Transverse colon (tissue), 4 donors: ENCODE measurements around the gene MASP1.

Source experiments
- CTCF ChIP-seq, 5 experiments: fragments of 200-600 bp in 3 of 5; fragments of 450-650 bp in 2 of 5; sonication (generic) in 3 of 5; IDR thresholded peaks; 1 replicate in 2 of 5; 2 replicates in 3 of 5; pipeline ENCODE4 v1.5.1; 2016 to 2017; ENCODE audit warnings: antibody characterized with exemption in 5 of 5, inconsistent platforms in 3 of 5, mild to moderate bottlenecking in 2 of 5, moderate library complexity in 1 of 5
- EP300 ChIP-seq: sonication (generic); formaldehyde crosslinking; IDR thresholded peaks from one replicate; pipeline ENCODE4 v1.6.1; 2017; ENCODE audit warnings: antibody characterized with exemption, low read depth
- POLR2A ChIP-seq: fragments of 450-650 bp; IDR thresholded peaks from one replicate; pipeline ENCODE4 v1.6.1; 2016; ENCODE audit warnings: antibody characterized with exemption, mild to moderate bottlenecking, moderate library complexity
- POLR2AphosphoS5 ChIP-seq, 3 donors: sonication (generic); formaldehyde crosslinking; IDR thresholded peaks; one replicate each; pipeline ENCODE4 v1.6.1; 2016; ENCODE audit warnings: antibody characterized with exemption in 3 of 3

GRCh38 chr3:187274977-187275338 is 16.6 kb downstream of the MASP1 start:
- TF ChIP-seq POLR2A (no peak), POLR2AphosphoS5 (IDR thresholded peaks at IDR 0.05) (no peak), CTCF (IDR thresholded peaks at IDR 0.05) (no peak), EP300 (no peak)
